Left renal pelvis (tissue), 4 donors: ENCODE data around the gene RAVER2. TPM values are rescaled to one million over a fixed set of nuclear protein-coding genes. Genes with fewer than 3 reads are reported as not detected.

Experiments used
- DNase-seq, 4 donors: peaks; one replicate each; pipeline ENCODE4 v3.0.0-alpha.2; 2013; ENCODE audit warnings: low read depth in 4 of 4, low spot score in 3 of 4
- polyA plus RNA-seq, 4 donors: library from polyadenylated mRNA; unstranded; fragments of 120-200 nt; gene quantifications; one replicate each; pipeline ENCODE4 v1.2.1, GENCODE V29; 2013; ENCODE audit not compliant: insufficient read length in 4 of 4

RAVER2 gene
- polyA plus RNA-seq, 4 donors = 15.4 to 31.5 (median 27.8) TPM

GRCh38 chr1:64875101-64875500, 130.2 kb downstream of the RAVER2 start:
- DNase-seq = no peak

GRCh38 chr1:64875606-64876005, 130.7 kb downstream of the RAVER2 start:
- no peak for DNase-seq

GRCh38 chr1:64877151-64877550, 132.3 kb downstream of the RAVER2 start:
- no peak for DNase-seq

- no peak for DNase-seq
Measured at GRCh38 chr1:64877598-64877997, 132.7 kb downstream of the RAVER2 start.

- no peak for DNase-seq
Measured at GRCh38 chr1:64878090-64878489, 133.2 kb downstream of the RAVER2 start.

GRCh38 chr1:64878931-64879611, 134.2 kb downstream of the RAVER2 start:
- no peak for DNase-seq

- no peak for DNase-seq
Measured at GRCh38 chr1:64880449-64880848, 135.6 kb downstream of the RAVER2 start.

GRCh38 chr1:64881281-64881680, 136.4 kb downstream of the RAVER2 start:
- DNase-seq = no peak

Other genes starting within 250 kb of the RAVER2 start
- 100 to 1,000 TPM in 2 of 4 donors, 10 to 100 TPM in 2; 93.2 to 127 (median 102) TPM for gene JAK1, start 221.5 kb downstream of the RAVER2 start, polyA plus RNA-seq